ENCODE results near the gene CKB. TPM values are rescaled to one million over a fixed set of nuclear protein-coding genes. Genes with fewer than 3 reads are reported as not detected.

Gene CKB
- polyA plus RNA-seq, 1 donor (not counting 4 experiments of a cell fraction or from before 2014, with no cell fraction given): 10.0 TPM

DNA sequence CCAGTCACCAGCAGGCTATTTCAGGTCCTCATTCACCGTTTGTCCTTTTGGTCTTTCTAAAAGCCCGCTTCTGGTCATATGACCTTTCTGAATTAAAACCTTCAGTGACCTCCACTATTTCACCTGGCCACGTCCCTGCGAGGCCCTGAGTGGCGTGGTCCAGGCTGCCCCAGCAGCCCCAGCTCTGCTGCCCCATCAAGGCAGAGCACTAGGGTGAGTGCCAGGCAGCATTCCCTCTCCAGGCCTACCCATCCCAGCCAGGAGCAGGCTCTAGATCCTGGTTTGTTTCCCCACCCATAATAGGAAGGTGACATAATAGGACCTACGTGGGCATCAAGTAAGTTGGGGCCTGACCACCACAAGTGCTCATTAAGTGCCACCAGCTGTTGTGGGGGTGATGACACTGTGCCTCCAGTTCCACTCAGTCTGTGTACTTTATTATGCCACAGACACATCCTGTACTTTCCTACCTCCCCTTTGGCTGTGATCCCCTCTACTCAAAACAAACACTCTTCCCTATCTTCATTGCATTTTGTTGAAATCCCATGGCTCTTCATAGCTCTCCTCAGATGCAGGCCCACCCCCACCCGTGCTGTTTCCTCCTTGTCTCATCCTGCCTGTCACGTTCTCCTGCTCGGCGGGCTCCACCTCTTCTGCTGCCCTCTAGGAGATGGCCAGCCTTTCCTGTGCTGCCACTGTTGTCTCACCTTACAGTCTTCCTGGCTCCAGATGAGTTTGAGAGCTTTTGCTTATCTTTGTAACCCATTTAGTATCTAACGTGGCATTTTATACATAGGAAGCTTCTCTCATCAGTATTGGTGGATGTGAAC lies 21.4 kb downstream of the CKB start:
- peaks cover 5% of the 10 kb centered on the region for H3K4me1 ChIP-seq (ENCODE audit: control insufficient read depth, extremely low read depth, insufficient read depth, low read length)
- no peak for FAIRE-seq
- dilution Hi-C loops (cut with MboI; ENCODE audit: extremely low pct_ligation_motif_present, low sequenced_read_pairs): no loop called here

DNA sequence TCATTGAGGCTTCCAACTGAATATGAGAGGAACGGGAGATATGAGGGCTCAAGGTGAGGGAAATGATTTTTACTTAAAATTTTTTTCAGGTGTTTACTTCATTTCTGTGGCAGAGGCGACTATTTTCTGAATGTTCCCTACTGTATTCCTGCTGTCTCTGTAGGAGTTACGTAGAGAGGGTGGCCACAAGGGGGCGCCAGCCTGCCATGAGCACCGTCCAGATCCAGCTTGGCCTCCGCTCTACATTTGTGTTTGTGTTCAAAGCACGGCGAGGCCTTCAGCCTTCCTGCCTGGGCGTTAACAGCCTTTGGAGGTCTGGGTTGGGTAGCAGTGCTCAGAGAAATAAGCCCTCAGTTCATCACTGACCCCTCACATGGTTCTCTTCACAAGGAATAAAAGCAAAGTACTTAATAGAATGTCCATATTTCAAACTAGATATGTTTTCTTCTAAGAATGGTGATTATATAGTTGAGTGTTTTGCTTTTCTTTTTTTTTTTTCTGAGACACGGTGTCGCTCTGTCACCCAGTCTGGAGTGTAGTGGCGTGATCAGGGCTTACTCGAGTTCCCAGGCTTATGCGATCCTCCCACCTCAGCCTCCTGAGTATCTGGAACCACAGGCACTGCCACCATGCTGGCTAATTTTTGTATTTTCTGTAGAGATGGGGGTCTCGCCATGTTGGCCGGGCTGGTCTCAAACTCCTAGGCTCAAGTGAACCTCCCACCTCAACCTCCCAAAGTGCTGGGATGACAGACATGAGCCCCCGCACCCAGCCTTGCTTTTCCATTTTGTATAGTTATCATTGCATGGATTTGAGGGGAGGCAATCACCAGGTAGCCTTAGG lies 22.3 kb downstream of the CKB start:
- Histone ChIP-seq H3K9ac (ENCODE audit: control insufficient read depth, extremely low read depth, insufficient read depth, low read length) (no peak overlapping the region), H3K4me2 (ENCODE audit: control insufficient read depth, extremely low read depth, insufficient read depth, low read depth, low read length) (no peak overlapping the region), H3K9me3 (ENCODE audit: control insufficient read depth, low read depth, low read length) (no peaks in the 10 kb centered on the region), H3K36me3 (ENCODE audit: control insufficient read depth in 2 of 2, extremely low read depth in 1 of 2, insufficient read depth in 2 of 2, low read length in 2 of 2) (peaks cover 44 to 58% of the 10 kb centered on the region in 2 experiments), H3K27ac (ENCODE audit: control insufficient read depth, insufficient read depth, low read length) (no peak overlapping the region), H2AFZ (ENCODE audit: control insufficient read depth, low read length) (no peak overlapping the region), H3K9me1 (ENCODE audit: control insufficient read depth, extremely low read depth, insufficient read depth, low read length) (no peaks in the 10 kb centered on the region), H3K27me3 (ENCODE audit: control insufficient read depth, extremely low read depth, insufficient read depth, low read length) (no peaks in the 10 kb centered on the region), H3K79me2 (ENCODE audit: control insufficient read depth, insufficient read depth, low read length) (peaks cover 16% of the 10 kb centered on the region), H4K20me1 (ENCODE audit: control insufficient read depth, extremely low read depth, insufficient read depth, low read length) (peaks cover 12% of the 10 kb centered on the region), H3K4me1 (ENCODE audit: control insufficient read depth, extremely low read depth, insufficient read depth, low read length) (peaks cover 8% of the 10 kb centered on the region), H3K4me3 (ENCODE audit: control insufficient read depth in 2 of 3, extremely low read depth in 1 of 3, insufficient read depth in 2 of 3, low read depth in 1 of 3, low read length in 3 of 3) (no peak overlapping the region)
- no peak for DNase-seq (ENCODE audit: low read depth, low spot score)
- TF ChIP-seq, protein P1, sequence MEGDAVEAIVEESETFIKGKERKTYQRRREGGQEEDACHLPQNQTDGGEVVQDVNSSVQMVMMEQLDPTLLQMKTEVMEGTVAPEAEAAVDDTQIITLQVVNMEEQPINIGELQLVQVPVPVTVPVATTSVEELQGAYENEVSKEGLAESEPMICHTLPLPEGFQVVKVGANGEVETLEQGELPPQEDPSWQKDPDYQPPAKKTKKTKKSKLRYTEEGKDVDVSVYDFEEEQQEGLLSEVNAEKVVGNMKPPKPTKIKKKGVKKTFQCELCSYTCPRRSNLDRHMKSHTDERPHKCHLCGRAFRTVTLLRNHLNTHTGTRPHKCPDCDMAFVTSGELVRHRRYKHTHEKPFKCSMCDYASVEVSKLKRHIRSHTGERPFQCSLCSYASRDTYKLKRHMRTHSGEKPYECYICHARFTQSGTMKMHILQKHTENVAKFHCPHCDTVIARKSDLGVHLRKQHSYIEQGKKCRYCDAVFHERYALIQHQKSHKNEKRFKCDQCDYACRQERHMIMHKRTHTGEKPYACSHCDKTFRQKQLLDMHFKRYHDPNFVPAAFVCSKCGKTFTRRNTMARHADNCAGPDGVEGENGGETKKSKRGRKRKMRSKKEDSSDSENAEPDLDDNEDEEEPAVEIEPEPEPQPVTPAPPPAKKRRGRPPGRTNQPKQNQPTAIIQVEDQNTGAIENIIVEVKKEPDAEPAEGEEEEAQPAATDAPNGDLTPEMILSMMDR (optimal IDR thresholded peaks at IDR 0.05 in 1 of 3, IDR thresholded peaks at IDR 0.05 in 1 of 3, conservative IDR thresholded peaks at IDR 0.05 in 1 of 3; ENCODE audit: extremely low read depth in 1 of 3, insufficient read depth in 2 of 3, low read length in 3 of 3): peak; percentile 94 to 98 (median 95)
- no peak for TF ChIP-seq EZH2 (IDR thresholded peaks at IDR 0.05; ENCODE audit: low read length)
- FAIRE-seq: peak; percentile 44
- dilution Hi-C loops (cut with MboI; ENCODE audit: extremely low pct_ligation_motif_present, low sequenced_read_pairs): no loop called here

More for the DNA sequence above, 21.4 kb downstream of the CKB start:
- Histone ChIP-seq H2AFZ (ENCODE audit: control insufficient read depth, low read length) (no peak overlapping the region), H4K20me1 (ENCODE audit: control insufficient read depth, extremely low read depth, insufficient read depth, low read length) (peaks cover 12% of the 10 kb centered on the region), H3K36me3 (ENCODE audit: control insufficient read depth in 2 of 2, extremely low read depth in 1 of 2, insufficient read depth in 2 of 2, low read length in 2 of 2) (peaks cover 45 to 64% of the 10 kb centered on the region in 2 experiments), H3K9me3 (ENCODE audit: control insufficient read depth, low read depth, low read length) (no peaks in the 10 kb centered on the region), H3K4me3 (ENCODE audit: control insufficient read depth in 2 of 3, extremely low read depth in 1 of 3, insufficient read depth in 2 of 3, low read depth in 1 of 3, low read length in 3 of 3) (no peak overlapping the region), H3K27me3 (ENCODE audit: control insufficient read depth, extremely low read depth, insufficient read depth, low read length) (no peaks in the 10 kb centered on the region), H3K9ac (ENCODE audit: control insufficient read depth, extremely low read depth, insufficient read depth, low read length) (no peak overlapping the region), H3K27ac (ENCODE audit: control insufficient read depth, insufficient read depth, low read length) (no peak overlapping the region), H3K4me2 (ENCODE audit: control insufficient read depth, extremely low read depth, insufficient read depth, low read depth, low read length) (no peak overlapping the region), H3K9me1 (ENCODE audit: control insufficient read depth, extremely low read depth, insufficient read depth, low read length) (no peaks in the 10 kb centered on the region), H3K79me2 (ENCODE audit: control insufficient read depth, insufficient read depth, low read length) (peaks cover 16% of the 10 kb centered on the region)
- no peak for DNase-seq (ENCODE audit: low read depth, low spot score)
- no peak for TF ChIP-seq EZH2 (IDR thresholded peaks at IDR 0.05; ENCODE audit: low read length)
- TF ChIP-seq, protein P1 (optimal IDR thresholded peaks at IDR 0.05 in 1 of 3, IDR thresholded peaks at IDR 0.05 in 1 of 3, conservative IDR thresholded peaks at IDR 0.05 in 1 of 3; ENCODE audit: extremely low read depth in 1 of 3, insufficient read depth in 2 of 3, low read length in 3 of 3): no peak
